ENCODE results near the gene CEP83.

Gene CEP83

DNA sequence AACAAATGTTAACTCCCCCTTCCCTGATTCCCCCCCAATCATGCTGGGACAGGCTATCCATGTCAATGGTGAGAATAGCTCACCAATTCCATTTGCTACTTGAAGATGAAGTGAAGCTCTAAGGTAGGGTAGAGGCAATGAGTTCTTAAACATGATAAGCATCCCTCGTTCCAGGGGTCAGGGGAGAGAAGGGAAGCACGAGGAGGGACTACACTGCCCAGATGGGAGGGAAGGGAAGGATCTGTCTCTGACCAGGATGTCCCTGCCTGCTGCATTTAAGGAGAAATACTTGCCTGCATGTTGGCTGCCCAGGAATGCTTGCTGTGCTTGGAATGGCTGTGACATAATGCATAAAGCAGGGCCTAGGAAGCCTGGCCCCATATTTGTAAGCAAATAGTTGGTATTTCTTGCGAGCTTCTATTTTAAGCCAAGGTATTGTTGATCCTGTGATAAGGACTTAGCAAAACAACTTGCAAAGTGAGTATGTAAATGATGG is 155.1 kb downstream of the CEP83 start:
- no peak for DNase-seq

DNA sequence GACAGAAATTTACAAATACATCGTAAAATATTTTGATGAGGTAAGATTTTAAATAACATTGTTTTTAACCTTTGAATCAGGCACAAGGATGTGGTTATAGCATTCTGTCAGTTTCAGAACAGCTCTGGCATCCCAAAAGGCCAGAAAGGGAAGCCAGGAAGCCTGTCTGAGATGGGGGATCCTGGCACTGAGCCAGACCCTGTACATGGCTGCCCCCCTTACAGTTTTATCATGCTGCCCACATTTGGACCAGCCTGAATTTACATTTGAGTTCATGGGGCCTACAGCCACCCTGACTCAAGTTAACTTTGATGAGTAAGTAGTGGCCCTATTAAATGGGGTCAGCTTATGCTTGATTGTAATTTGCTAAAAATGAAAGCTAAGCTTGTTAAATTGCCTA is 155.7 kb downstream of the CEP83 start:
- no peak for DNase-seq

DNA sequence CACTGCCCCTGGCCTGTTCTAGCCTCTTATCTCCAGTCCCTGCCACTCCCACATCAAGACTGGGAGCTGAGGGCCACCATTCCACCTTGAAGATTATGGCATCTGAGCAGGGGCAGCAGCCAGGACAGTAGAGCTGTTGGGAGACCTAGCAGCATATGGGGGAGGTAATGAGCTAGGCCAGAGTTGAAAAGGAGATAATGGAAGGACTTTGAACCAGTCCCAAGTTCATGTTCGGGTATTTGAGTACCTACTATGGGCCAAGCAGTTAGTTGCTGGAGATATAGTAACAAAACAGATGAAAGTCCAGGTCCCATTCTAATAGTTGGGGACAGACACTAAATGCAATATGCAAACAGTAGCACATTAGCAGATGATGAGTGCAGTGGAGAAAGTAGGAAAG is 159.8 kb downstream of the CEP83 start:
- no peak for DNase-seq

DNA sequence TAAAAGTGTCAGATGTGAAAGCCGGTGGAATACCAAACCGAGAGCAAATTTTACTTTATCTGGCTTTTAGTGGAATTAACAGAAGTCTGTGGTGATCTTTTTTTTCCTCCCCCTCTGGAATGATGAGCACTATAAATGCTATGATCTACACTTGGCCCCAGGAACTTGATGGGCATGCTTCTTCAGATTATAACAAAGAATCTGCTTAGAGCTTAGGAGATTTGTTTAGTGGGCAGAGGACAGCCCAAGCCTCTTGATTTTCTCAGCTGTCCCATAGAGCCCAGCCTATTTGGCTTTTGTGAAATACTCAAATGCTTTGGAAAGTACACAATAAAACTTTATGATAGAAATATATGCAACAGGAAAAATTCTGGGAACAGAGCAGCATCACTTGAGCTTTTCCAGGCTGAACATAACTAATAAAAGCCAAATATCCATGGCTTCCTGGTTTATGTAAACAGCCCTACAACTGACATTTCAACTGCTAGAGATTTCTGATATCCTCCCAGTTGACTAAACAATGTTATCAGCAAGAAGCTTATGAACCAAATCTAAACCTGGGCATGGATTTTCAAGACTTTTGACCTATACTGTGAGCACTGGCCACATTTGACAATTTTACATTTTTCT is 161.7 kb downstream of the CEP83 start:
- no peak for DNase-seq

DNA sequence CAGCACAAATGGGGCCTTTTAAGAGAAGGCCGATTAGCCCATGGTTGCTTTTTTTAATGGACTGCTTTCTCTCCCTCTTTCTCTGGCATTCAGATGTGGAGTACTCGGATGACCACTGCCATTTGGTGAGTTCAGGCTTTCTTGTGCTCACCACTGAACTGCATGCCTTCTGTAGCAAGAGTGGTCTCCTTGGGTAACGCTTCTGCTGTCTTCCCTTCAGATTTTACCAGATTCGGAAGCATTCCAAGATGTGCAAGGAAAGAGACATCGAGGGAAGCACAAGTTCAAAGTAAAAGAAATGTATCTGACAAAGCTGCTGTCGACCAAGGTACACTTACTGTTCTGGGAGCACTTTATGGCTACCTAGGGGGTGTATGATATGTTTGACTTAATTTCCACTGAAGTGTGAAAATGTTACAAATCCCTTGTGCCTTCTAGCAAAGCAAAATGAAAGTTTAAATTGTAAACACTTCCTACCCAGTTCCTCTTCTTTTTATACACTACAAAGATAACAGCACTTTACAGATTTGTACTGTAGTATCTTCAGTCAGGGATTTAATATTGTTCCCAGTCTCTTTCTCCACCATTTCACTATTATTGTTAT is 162.5 kb downstream of the CEP83 start:
- DNase-seq: no peak

DNA sequence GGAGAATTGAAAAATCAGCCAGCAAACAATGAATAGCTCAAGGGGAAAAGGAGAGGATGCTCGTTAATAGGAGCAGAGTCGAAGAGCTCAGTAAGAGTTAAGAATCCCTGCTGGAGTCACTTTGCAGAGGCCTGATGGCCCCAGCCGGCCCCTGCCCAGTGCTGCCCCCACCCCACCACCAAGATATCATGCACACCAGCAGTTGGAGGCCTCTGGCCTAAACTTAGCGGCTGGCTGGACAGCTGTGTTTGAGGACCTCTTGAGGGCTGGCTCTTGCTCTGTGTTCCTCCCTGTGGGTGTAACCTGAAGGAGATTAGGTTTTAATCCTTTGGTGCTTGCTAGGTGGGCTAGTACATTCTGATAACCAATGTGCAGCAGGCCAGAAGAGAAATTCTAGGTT is 169.3 kb downstream of the CEP83 start:
- DNase-seq: no peak

DNA sequence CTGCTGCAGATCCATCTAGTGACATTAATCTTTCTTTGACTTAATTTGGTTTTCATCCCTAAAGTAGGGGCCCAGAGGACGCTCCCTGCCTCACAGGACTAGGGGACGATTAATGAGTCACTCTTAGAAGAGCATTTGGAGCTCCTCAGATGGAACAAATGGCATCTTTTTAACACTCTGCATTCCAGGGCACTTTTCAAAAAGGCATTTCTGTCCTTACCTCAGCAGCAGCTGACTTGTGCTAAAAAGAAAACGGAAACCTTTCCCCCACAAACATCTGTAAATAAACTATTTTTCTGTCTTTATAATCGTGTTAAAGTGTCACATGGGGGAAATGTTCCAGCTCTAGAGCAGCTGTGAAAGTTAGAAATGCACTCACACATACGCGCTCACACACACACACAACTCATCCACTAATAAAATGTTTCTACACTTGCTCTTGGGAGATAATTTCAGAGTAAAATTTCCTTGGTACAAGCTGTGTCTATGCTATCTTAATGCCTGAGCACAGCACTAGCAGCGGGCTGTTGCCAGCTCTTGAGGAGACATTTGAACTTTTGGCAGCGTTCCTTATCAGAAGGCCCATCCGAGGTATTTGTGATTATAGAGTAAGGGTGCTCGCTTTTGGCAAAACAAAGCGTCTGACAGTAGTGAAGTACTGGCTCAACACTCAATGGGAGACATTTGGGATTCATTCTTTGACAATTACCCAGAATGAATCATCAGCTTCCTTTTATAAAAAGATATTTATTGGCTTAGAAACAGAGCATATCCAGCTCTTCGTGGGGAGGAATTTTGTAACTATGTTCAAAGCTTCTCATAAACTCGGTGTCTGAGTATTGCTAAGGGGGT is 170.0 kb downstream of the CEP83 start:
- no peak for DNase-seq

DNA sequence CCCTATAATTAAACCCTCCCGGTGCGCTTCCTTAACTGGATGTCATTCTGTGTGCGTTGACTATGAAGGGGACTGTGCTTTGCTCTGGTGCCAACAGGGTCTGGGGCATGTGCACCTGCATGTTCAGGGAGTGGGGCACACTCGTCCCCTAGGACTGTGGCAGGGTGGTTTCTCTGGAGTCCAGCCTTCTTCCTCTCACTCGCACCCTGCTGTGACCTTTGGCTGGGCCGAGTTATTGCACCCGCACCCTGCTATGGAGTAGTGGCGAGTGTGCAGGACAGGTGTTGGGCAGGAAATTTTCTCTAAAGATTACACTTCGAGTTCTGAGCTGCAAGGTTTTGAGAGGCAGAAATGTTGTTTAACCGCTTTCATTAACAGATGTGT is 172.4 kb downstream of the CEP83 start:
- no peak for DNase-seq

DNA sequence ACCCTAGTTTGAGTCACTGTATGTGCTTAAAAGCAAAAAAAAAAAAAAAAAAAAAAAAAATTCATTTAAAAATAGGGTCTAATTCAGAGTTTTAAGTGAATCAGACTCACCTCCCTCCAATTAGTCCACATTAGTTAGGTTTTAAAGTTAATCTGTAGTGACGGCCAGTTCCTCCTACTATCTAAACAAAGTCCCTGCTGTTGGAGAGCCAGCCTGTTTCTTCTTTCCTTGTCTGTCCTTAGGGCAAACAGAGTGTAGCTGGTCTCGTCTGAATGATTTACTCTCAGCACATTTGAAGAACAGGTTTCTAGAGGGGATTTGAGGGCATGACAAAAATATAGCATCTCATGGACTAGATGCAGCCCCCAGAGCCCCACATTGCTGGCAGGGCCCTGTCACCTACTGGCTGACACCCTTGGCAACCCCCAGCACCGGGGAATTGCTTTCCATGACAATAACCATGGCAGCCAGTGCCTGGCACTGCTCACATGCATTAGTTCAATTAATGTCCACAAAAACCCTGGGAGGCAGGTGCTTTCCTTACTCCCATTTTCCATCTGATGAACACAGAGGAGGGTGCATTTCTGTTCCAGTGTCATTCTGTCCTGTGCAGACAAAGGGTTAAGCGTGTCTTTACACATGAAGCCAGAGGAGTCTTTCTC is 173.0 kb downstream of the CEP83 start:
- DNase-seq: peak; percentile 95

DNA sequence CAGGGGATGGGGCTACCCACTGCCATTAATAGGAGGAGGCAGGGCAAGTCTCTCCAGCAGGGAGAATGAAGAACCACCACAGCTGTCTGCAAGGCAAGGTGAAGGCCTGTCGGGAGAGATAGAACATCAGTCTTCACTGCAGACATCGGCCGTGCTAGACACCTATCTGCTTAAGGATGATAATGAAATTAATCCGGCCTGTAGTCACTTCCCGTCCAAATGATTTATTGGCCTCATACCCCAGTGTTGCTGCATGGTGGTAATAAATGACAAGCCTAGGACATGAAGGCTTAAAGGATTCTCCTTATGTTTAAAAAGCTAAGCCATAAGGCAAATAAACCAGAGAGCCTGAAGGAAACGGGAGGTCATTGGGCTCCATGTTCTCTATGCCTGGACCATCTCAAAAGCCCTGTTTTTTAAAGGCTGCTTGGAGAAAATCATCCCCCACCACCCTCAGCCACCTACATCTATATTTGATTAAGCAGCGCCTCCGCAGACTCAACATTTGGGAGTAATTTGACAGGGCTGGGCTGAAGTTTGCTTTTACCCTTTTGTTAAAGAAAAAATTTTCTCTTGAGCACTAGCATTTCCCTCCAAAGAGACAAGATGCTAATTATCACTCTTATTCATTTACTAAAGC is 173.6 kb downstream of the CEP83 start:
- DNase-seq: peak; percentile 49

DNA sequence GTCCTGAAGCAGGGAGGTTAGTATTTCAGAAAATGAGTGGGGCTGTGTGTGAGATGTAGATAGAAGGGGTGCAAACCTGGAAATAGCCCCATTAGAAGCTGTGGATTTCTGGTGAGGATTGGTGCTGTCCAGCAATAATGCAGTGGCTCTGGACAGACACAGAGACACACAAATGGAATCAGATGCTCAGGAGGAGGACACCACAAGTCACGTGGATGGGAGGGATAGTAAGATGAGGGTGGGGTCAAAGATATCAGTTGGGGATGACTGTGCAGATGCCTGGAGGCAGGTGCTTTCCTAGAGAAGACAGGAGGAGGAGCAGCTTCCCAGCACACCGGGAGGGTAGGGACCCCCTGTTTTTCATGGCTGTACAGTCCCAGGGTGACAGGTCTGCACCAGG is 174.8 kb downstream of the CEP83 start:
- no peak for DNase-seq

DNA sequence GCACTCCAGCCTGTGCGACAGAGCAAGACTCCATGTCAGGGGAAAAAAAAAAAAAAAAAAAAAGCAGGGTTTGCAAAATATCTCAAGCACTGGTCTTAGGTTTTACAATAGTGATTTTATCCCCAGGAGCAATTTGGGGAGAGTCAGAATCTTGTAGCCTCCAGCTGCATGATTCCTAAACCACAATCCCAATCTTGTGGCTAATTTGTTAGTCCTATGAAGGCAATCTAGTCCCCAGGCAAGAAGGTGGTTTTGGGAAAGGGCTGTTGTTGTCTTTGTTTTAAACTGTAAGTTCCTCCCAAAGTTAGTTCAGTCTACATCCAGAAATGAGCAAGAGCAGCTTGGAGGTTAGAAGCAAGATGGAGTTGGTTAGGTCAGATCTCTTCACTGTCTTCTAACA is 175.6 kb downstream of the CEP83 start:
- no peak for DNase-seq

DNA sequence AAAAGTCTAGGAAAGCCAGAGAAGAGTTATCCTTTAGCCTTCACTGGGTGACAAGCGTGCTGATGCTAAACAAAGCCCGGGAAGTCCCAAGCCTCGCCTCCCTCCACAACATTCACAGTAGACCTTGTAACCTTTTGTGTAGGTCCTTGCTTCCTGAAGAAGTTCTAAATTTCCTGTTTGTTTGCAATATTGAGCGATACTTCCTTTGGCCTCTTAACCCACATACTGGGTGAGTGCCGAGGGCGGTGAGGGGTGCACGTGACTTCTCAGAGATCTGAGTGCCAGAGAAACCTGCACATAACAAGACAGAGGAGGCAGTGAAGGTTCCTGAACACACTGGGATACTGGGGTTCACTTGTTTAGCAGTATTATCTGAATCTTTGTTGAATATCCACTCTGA is 177.0 kb downstream of the CEP83 start:
- no peak for DNase-seq

DNA sequence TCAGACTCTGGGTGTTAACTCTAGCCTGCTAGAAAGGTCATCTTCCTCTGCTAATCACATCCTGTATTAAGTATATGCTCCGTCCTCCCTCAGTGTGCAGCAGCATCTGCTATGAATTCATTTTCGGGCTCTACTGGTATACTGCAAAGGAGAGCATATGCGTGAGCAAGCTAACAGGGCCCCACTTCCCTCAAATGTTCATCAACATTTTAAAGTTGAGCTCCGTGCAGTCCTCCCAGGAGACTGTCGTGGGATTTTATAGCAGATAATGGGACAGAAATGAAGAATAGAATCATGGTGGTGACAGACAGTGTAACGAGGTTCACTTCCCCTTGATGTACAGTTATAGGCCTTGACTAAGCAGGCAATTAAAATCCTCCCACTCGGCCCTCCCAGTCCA is 179.6 kb downstream of the CEP83 start:
- no peak for DNase-seq

DNA sequence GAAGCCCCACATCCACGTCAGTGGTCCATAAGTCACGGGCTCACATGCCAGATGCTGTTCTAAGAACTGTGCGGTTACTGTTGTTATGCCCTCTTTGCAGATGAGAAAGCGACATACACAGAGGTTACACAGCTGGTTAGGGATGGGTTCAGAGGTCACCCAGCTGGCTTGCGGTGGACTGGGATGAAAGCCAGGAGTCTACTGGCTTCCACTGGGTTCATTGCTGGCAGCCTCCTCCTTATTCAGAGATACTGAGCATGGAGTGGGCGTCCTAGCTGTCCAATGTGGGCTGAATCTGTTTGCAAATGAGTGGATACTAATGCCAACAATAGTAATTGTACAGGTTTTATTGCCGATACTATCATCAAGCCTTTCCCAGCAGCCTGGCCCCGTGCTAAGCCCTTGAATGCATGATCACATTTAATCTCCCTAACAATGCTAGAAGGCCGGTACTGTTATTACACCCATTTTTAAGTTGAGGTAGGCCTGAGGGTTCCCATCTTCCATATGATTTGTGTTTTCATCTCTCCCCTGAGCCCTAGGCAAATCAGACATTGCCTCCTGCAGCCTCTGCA is 182.2 kb downstream of the CEP83 start:
- DNase-seq: no peak

DNA sequence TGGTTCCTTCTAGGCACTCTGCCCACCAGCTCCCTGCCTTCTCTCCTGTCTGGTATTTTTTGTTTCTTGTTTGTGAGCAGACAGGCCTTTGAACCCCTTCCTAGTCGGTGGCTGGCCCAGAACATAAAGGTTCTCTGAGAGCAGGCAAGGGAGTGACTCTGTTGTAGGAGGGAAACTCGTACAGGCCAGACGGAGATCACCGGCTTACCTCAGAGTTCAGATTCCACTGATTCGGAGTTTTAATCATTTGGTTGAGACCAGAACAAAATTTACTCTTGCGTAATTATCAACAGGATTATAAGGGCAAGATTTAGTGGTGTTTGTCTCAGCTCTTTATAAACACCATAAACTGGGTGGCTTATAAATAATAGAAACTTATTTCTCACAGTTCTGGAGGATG is 182.9 kb downstream of the CEP83 start:
- no peak for DNase-seq

DNA sequence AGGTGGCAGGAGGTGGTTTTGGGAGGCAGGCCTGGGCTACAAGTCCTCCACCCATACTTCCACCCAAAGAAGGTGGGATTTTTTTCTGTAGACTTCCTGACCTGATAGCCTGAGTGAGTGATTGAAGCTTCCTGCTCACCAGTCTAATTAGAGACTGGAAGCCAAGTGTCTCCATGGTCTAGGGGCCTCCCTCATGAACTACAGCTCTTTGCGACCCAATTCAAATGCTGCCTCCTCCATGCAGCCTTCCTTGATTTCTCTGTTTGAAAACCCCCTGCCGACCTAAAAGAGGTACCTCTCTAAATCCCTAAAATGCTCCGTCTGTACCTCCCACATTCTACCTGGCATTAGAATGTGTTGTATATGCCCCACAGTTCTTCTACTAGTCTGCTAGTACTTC is 186.4 kb downstream of the CEP83 start:
- DNase-seq: no peak

DNA sequence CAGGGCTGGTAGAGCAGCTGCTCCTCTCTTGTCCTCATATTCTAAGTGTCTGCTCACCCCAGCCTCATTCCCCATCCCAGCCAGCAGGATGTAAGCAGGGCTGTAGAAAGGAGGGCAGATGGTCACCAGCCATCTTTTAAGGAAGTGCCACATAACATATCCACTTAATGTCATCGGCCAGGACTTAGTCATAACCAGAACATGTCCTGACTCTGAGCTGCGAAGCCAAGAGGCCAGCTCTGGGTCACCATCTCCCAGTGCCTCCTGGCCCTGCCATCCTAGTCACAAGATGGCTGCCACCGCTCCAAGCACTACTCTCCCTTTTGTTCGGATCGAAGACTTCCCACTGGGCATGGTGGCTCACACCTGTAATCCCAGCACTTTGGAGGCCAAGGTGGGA is 187.4 kb downstream of the CEP83 start:
- DNase-seq: no peak

DNA sequence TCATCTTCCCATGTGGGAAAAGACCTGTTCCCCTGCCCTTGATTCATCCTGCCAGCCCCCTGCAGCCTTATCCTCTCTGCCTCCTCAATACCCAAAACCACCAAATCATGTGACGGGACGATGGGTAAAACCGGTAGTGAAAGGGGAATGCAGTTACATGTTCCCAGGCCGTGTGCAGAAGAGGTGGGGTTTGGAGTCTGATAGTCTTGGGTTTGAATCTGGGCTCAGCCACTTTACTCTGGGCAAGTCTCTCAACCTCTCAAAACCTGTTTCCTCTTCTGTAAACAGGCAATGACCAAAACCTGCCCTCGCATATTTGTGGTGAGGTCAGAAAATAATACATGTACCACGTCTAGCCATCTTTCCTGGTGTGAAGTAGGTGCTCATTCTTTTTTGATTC is 188.3 kb downstream of the CEP83 start:
- DNase-seq: no peak

DNA sequence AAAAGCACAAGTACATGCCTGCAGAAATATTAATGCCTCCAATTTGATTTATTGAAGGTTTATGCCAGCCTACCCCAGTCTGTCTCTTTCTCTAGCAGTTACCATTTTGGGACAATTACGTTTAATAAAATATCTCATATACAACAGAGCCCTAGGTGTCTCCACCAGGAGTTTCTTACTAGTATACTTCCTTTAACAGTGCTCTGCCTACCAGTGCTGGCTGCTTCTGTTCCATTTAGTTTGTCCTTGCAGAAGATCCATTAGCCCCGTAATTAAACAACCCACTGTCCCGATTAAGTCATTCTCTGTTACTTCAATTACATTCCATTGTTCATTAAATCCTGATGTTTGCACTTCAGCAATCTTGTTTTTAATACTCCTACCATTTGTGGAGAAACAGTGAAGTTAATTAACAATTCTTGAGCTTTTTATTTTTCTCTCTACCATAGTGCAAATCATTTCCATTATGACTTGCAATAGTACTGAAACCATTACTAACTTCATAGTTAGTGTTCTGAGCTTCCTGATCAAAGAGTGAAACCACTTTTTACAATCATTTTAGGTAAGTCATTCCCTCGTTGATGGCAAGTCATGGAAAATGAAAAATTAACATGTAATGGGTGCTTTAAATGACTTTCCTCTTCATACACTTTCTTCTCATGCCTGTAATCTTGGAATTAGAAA is 190.2 kb downstream of the CEP83 start:
- DNase-seq: no peak

DNA sequence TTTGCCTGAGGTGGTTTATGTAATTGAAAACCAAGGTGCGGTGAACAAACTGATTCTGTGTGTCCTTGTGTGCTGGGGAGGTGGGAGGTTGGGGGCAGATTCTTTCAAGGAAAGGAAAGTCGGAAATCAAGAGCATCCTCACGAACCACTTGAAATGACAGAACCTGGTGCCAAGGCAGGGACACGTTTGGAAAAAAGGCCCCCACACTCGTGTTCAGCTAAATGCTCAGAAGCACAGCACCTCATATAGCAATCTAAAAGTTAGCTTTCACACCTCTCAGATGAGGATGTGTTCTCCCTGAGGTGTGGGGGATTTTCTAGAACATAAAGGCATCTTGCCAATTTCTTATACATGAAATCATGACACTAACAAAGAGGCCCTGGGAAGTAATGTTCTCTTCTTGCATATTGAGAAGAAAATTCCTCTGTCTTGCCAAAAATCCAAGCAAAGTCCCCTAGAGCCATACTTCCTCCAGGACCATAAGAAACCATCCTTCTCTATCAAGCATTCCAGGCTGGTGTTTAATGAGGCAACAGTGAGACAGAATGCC is 191.7 kb downstream of the CEP83 start:
- no peak for DNase-seq

DNA sequence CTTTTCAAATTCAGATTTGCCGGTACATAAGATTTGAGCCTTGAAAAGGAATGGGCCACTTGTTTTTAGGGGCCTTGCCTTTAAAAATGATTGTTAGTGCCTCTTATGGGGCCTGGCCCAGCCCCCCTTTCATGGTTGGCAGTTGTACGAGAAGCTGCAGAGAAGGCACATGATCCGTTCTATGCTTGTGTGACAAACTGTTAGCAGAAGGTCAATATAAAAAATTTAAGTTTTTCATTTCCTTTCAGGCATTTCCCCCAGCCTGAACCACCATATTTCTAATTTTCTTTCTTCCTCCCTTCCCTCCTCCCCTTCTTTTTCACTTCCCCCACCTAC is 192.2 kb downstream of the CEP83 start:
- no peak for DNase-seq

Data from NCI-H69 (cell line).